Endothelial cell of umbilical vein (primary cell): Measurements from ENCODE around the gene CORO2B. TPM values are rescaled to one million over a fixed set of nuclear protein-coding genes. Genes with fewer than 3 reads are reported as not detected.

Experiments
- BruUV-seq: library from RNA; stranded (reverse); fragments of 400-500 nt; replicated peaks from 2 replicates; lab custom pipeline; 2021; lab: Mats Ljungman, UMichigan
- CTCF ChIA-PET: fragments of 300-600, 350-600 bp; sonication (Branson Sonifier 250); formaldehyde crosslinking; loops from one replicate; lab custom pipeline; 2021; ENCODE audit warnings: antibody characterized with exemption, inconsistent platforms; lab: Charles Lee
- POLR2A ChIA-PET: fragments of 300-600, 350-600 bp; sonication (Branson Sonifier 250); formaldehyde crosslinking; loops from one replicate; lab custom pipeline; 2021; ENCODE audit warnings: antibody characterized with exemption, inconsistent platforms; lab: Charles Lee
- DNase-seq: peaks from one replicate; pipeline ENCODE4 v3.0.0-alpha.2; 2011; ENCODE audit warnings: low read depth, low spot score
- FAIRE-seq: peaks from 2 replicates; lab custom pipeline; 2011; peaks lifted over from hg19 to GRCh38; lab: Jason Lieb, UNC
- H2AFZ ChIP-seq: 2 replicates; pipeline ENCODE4 v1.6.0; 2012; ENCODE audit warnings: low read depth, low read length, control low read depth, inconsistent platforms
- H3K27ac ChIP-seq: 2 replicates; pipeline ENCODE4 v1.5.1; 2011; ENCODE audit warnings: low read depth, mild to moderate bottlenecking, control low read depth, low read length, moderate library complexity; ENCODE audit not compliant: insufficient read depth
- H3K27me3 ChIP-seq, 2 experiments: 2 replicates each; pipeline versions ENCODE4 v1.6.0 to v1.6.1; 2011; ENCODE audit warnings: low read length in 2 of 2, mixed read lengths in 1 of 2; ENCODE audit not compliant: control insufficient read depth in 2 of 2, insufficient read depth in 2 of 2
- H3K36me3 ChIP-seq, 2 experiments: 2 replicates in 1 of 2; 3 replicates in 1 of 2; pipeline ENCODE4 v1.5.1; 2011; ENCODE audit warnings: low read length in 2 of 2, mild to moderate bottlenecking in 1 of 2, moderate library complexity in 1 of 2; ENCODE audit not compliant: control insufficient read depth in 2 of 2, insufficient read depth in 2 of 2; ENCODE audit errors: extremely low read depth in 1 of 2
- H3K4me1 ChIP-seq: 3 replicates; pipeline ENCODE4 v1.5.1; 2011; ENCODE audit warnings: mild to moderate bottlenecking, low read length; ENCODE audit not compliant: control insufficient read depth, insufficient read depth; ENCODE audit errors: extremely low read depth
- H3K4me2 ChIP-seq: 2 replicates; pipeline ENCODE4 v1.6.1; 2011; ENCODE audit warnings: low read length, control low read depth, mixed read lengths; ENCODE audit not compliant: insufficient read depth
- H3K4me3 ChIP-seq, 3 experiments: fragments of 200-600 bp in 1 of 3; sonication (generic), shearing (Covaris generic) in 1 of 3; replicated peaks in 1 of 3; 2 replicates each; pipeline ENCODE4 v1.5.1; 2011 to 2016; ENCODE audit warnings: control low read depth in 3 of 3, low read length in 3 of 3, mild to moderate bottlenecking in 2 of 3, inconsistent platforms in 1 of 3, low read depth in 1 of 3, moderate library complexity in 1 of 3; ENCODE audit not compliant: insufficient read depth in 1 of 3
- H3K79me2 ChIP-seq: 2 replicates; pipeline ENCODE4 v1.6.0; 2012; ENCODE audit warnings: low read length, inconsistent platforms; ENCODE audit not compliant: control insufficient read depth, insufficient read depth
- H3K9ac ChIP-seq: replicated peaks from 2 replicates; pipeline ENCODE3; 2011; ENCODE audit warnings: low read length, control low read depth; ENCODE audit not compliant: insufficient read depth; ENCODE audit errors: extremely low read depth
- H3K9me1 ChIP-seq: replicated peaks from 3 replicates; pipeline ENCODE4 v1.6.0; 2011; ENCODE audit warnings: mild to moderate bottlenecking, low read length; ENCODE audit not compliant: control insufficient read depth, insufficient read depth; ENCODE audit errors: extremely low read depth
- H3K9me3 ChIP-seq: replicated peaks from 2 replicates; pipeline ENCODE4 v1.5.1; 2012; ENCODE audit warnings: low read length, inconsistent platforms; ENCODE audit not compliant: control insufficient read depth, insufficient read depth
- H4K20me1 ChIP-seq: replicated peaks from 2 replicates; pipeline ENCODE3; 2011; ENCODE audit warnings: mild to moderate bottlenecking, low read length; ENCODE audit not compliant: control insufficient read depth, insufficient read depth; ENCODE audit errors: extremely low read depth
- EZH2 ChIP-seq: IDR thresholded peaks from 2 replicates; pipeline ENCODE4 v1.6.1; 2012; ENCODE audit warnings: borderline replicate concordance, low read depth, mild to moderate bottlenecking, moderate library complexity, low read length, inconsistent platforms; ENCODE audit not compliant: severe bottlenecking
- FOS ChIP-seq: IDR thresholded peaks from 2 replicates; pipeline ENCODE4 v1.6.1; 2011; ENCODE audit warnings: mild to moderate bottlenecking, low read length, moderate library complexity, borderline replicate concordance; ENCODE audit not compliant: insufficient read depth
- JUN ChIP-seq: IDR thresholded peaks from 2 replicates; pipeline ENCODE4 v1.6.1; 2011; ENCODE audit warnings: borderline replicate concordance, low read depth; ENCODE audit not compliant: insufficient read length, insufficient read depth
- MYC ChIP-seq: IDR thresholded peaks from one replicate; pipeline ENCODE4 v1.6.1; 2011; ENCODE audit warnings: mild to moderate bottlenecking, low read depth, low read length
- POLR2A ChIP-seq: IDR thresholded peaks from 2 replicates; pipeline ENCODE4 v1.6.1; 2012; ENCODE audit warnings: low read depth, mild to moderate bottlenecking, control low read depth, low read length
- POLR2AphosphoS5 ChIP-seq: IDR thresholded peaks from 2 replicates; pipeline ENCODE4 v1.6.1; 2012; ENCODE audit warnings: low read depth, mild to moderate bottlenecking, control low read depth, low read length, moderate library complexity; ENCODE audit not compliant: insufficient read depth
- dilution Hi-C: fragments of 300-500 bp; cut with MboI; formaldehyde crosslinking; loops from one replicate; pipeline ENCODE4 v1.15.0; 2019; ENCODE audit warnings: low sequenced_read_pairs; ENCODE audit not compliant: extremely low pct_ligation_motif_present
- intact Hi-C: fragments of 100-400 bp; cut with micrococcal nuclease; formaldehyde crosslinking; loops from one replicate; pipeline ENCODE4 v1.10.0; 2022
- polyA plus RNA-seq, 4 experiments: library from polyadenylated mRNA; depleted of rRNA in 3 of 4; stranded (reverse) in 3 of 4; unstranded in 1 of 4; fragments of >200 nt; gene quantifications; 2 replicates each; pipeline versions ENCODE4 v1.2.1 to v1.2.3, GENCODE V29; 2011 to 2012; ENCODE audit warnings: missing spikeins in 1 of 4
- total RNA-seq: library from RNA; stranded (reverse); gene quantifications from 2 replicates; pipeline ENCODE4 v1.2.3, GENCODE V29; 2021
- TF ChIP-seq, protein P1 (sequence below), 2 donors: IDR thresholded peaks; 1 replicate in 1 of 2; 2 replicates in 1 of 2; pipeline ENCODE4 v1.5.1; 2011; ENCODE audit warnings: low read length in 2 of 2, mild to moderate bottlenecking in 2 of 2, moderate library complexity in 2 of 2, control low read depth in 1 of 2, inconsistent platforms in 1 of 2, low read depth in 1 of 2; ENCODE audit not compliant: insufficient read depth in 1 of 2; ENCODE audit errors: extremely low read depth in 1 of 2
- TF ChIP-seq, protein P2 (sequence below): IDR thresholded peaks from 2 replicates; pipeline ENCODE4 v1.6.1; 2011; ENCODE audit not compliant: insufficient read depth, insufficient read length

The CORO2B gene
- total and polyA plus RNA-seq, 2 donors (not counting 3 experiments of a cell fraction or from before 2014, with no cell fraction given) = 2.4 to 3.7 TPM

DNA sequence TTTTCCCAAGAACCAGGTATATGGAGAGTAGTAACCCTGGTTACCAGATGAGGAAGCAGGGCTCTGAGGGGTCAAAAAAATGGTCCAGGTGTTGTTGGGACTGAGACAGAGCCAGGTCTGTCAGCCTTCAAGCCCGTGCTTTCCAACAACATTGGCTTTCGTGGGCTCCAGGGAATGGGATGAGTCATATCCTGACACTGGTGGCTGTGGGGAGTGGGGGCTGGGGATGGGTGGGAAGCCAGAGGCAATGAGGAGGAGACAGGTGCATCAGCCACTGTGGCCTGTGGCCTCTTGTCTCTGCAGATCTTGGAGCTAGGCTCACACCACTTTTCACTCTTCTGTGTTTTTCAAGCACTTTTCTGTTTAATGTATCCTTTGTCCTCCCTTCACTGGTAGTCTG, 38.2 kb downstream of the CORO2B start:
- no peaks in the 10 kb centered on the region for H3K79me2 ChIP-seq
- H3K4me3 ChIP-seq = no peak overlapping the region
- H3K9me1 ChIP-seq = no peaks in the 10 kb centered on the region
- no peak overlapping the region for H2AFZ ChIP-seq
- H3K27ac ChIP-seq = no peak overlapping the region
- DNase-seq (peak; percentile 34), FAIRE-seq (peak; percentile 76)
- no peaks in the 10 kb centered on the region for H3K9me3 ChIP-seq
- peaks cover 0 to 2% of the 10 kb centered on the region in 2 experiments for H3K27me3 ChIP-seq
- BruUV-seq = no TSS peak
- intact Hi-C loops = no loop called here
- H3K4me2 ChIP-seq = no peak overlapping the region
- H4K20me1 ChIP-seq = no peaks in the 10 kb centered on the region
- no peak overlapping the region for H3K9ac ChIP-seq
- H3K4me1 ChIP-seq = peaks cover 24% of the 10 kb centered on the region
- ChIA-PET CTCF (interaction anchor here (1.0 to 1.6 kb wide), 2 partner anchors 19 to 57 kb away, joined by 3 to 4 read pairs; no protein-coding TSS in a partner anchor), POLR2A (no interaction called here)
- TF ChIP-seq, protein P1, sequence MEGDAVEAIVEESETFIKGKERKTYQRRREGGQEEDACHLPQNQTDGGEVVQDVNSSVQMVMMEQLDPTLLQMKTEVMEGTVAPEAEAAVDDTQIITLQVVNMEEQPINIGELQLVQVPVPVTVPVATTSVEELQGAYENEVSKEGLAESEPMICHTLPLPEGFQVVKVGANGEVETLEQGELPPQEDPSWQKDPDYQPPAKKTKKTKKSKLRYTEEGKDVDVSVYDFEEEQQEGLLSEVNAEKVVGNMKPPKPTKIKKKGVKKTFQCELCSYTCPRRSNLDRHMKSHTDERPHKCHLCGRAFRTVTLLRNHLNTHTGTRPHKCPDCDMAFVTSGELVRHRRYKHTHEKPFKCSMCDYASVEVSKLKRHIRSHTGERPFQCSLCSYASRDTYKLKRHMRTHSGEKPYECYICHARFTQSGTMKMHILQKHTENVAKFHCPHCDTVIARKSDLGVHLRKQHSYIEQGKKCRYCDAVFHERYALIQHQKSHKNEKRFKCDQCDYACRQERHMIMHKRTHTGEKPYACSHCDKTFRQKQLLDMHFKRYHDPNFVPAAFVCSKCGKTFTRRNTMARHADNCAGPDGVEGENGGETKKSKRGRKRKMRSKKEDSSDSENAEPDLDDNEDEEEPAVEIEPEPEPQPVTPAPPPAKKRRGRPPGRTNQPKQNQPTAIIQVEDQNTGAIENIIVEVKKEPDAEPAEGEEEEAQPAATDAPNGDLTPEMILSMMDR (IDR thresholded peaks at IDR 0.05; ENCODE audit: extremely low read depth in 1 of 2, insufficient read depth in 1 of 2, low read depth in 1 of 2, low read length in 2 of 2) = no peak
- TF ChIP-seq EZH2 (no peak), POLR2AphosphoS5 (no peak), JUN (no peak), MYC (no peak), POLR2A (no peak), FOS (peak; percentile 37)
- TF ChIP-seq, protein P2, sequence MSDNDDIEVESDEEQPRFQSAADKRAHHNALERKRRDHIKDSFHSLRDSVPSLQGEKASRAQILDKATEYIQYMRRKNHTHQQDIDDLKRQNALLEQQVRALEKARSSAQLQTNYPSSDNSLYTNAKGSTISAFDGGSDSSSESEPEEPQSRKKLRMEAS = no peak
- H3K36me3 ChIP-seq = no peaks in the 10 kb centered on the region
- dilution Hi-C loops = no loop called here
